Measurements from ENCODE around the gene SP140L.
"Not testable (repeated sequence)": the region's sequence is repeated elsewhere in the genome, so short reads cannot be mapped to it uniquely, and the experiment has no call there.

DNA sequence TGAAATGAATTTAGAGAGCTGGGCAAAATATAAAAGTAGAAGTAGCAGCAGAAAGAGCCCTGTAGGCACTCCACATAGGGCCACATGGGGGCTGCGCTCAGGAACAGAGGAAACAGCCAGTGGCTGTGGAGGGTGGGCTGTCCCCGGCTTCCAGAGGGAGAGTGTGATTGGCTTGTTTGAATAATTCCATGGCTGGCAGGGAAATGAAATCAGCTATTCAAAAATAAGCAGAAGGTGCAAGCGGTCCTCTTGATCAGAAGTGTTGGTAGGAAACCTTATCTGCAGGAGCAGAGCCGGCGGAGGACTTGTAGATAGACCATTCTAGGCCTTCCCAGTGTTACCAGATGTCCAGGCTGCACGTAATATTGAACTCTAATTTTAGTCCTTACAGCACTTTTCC, 71.7 kb downstream of the SP140L start:
- TF ChIP-seq, protein P1, sequence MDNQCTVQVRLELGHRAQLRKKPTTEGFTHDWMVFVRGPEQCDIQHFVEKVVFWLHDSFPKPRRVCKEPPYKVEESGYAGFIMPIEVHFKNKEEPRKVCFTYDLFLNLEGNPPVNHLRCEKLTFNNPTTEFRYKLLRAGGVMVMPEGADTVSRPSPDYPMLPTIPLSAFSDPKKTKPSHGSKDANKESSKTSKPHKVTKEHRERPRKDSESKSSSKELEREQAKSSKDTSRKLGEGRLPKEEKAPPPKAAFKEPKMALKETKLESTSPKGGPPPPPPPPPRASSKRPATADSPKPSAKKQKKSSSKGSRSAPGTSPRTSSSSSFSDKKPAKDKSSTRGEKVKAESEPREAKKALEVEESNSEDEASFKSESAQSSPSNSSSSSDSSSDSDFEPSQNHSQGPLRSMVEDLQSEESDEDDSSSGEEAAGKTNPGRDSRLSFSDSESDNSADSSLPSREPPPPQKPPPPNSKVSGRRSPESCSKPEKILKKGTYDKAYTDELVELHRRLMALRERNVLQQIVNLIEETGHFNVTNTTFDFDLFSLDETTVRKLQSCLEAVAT (IDR thresholded peaks at IDR 0.05), result not testable (repeated sequence)
- not testable (repeated sequence) for TF ChIP-seq KDM1A (IDR thresholded peaks at IDR 0.05; ENCODE audit: borderline replicate concordance); NRF1 (conservative IDR thresholded peaks at IDR 0.05; ENCODE audit: low read depth, low read length); RFX5 (IDR thresholded peaks at IDR 0.05; ENCODE audit: low read depth, low read length); JUND (IDR thresholded peaks at IDR 0.05; ENCODE audit: low read depth, low read length); EP300 (IDR thresholded peaks at IDR 0.05; ENCODE audit: borderline replicate concordance in 1 of 2, control insufficient read depth in 1 of 2, low read depth in 2 of 2, low read length in 2 of 2); RCOR1 (conservative IDR thresholded peaks at IDR 0.05; ENCODE audit: low read depth, low read length)
- TF ChIP-seq, protein P2, sequence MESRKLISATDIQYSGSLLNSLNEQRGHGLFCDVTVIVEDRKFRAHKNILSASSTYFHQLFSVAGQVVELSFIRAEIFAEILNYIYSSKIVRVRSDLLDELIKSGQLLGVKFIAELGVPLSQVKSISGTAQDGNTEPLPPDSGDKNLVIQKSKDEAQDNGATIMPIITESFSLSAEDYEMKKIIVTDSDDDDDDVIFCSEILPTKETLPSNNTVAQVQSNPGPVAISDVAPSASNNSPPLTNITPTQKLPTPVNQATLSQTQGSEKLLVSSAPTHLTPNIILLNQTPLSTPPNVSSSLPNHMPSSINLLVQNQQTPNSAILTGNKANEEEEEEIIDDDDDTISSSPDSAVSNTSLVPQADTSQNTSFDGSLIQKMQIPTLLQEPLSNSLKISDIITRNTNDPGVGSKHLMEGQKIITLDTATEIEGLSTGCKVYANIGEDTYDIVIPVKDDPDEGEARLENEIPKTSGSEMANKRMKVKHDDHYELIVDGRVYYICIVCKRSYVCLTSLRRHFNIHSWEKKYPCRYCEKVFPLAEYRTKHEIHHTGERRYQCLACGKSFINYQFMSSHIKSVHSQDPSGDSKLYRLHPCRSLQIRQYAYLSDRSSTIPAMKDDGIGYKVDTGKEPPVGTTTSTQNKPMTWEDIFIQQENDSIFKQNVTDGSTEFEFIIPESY (IDR thresholded peaks at IDR 0.05), result not testable (repeated sequence)

All from GM12878 (cell line).